Measurements from ENCODE around the gene TNS1. TPM values are rescaled to one million over a fixed set of nuclear protein-coding genes. Genes with fewer than 3 reads are reported as not detected.

TNS1 gene
- total RNA-seq, 2 donors from 2014 or later: 3.3 to 4.2 TPM

DNA sequence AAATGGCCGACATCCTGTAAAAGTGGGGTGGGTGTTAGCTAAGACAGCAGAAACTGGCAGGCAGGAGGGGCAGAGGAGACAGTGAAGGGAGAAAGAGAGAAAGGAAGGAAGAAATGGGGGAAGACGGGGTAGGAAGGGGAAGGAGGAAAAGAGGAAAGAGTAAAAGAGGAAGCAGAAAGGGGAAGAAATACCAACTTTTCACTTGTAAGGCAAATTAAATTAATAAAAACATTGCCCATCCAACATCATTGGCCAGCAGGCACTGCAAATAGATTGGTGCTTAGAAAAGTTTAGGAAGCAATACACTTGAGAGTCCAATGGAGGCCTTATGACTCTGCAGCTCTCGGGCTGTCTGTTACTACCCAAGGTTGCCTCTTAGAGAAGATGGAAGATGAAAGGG, 116.7 kb downstream of the TNS1 start:
- H3K4me1 ChIP-seq (ENCODE audit: control insufficient read depth, insufficient read depth, low read length): no peaks in the 10 kb centered on the region
- Mint-ChIP-seq H3K4me3 (no peak overlapping the region), H3K36me3 (ENCODE audit: low read depth) (no peaks in the 10 kb centered on the region), H3K27ac (no peak overlapping the region), H3K9me3 (no peaks in the 10 kb centered on the region), H3K27me3 (ENCODE audit: insufficient read depth) (no peaks in the 10 kb centered on the region), H3K4me1 (no peaks in the 10 kb centered on the region)
- H3K9ac ChIP-seq (ENCODE audit: extremely low read depth, low read length, poor library complexity, severe bottlenecking): no peak overlapping the region
- H3K9me3 ChIP-seq (ENCODE audit: control insufficient read depth, low read length): no peaks in the 10 kb centered on the region
- H3K27ac ChIP-seq (ENCODE audit: low read depth, low read length): no peak overlapping the region
- TF ChIP-seq, protein P1, sequence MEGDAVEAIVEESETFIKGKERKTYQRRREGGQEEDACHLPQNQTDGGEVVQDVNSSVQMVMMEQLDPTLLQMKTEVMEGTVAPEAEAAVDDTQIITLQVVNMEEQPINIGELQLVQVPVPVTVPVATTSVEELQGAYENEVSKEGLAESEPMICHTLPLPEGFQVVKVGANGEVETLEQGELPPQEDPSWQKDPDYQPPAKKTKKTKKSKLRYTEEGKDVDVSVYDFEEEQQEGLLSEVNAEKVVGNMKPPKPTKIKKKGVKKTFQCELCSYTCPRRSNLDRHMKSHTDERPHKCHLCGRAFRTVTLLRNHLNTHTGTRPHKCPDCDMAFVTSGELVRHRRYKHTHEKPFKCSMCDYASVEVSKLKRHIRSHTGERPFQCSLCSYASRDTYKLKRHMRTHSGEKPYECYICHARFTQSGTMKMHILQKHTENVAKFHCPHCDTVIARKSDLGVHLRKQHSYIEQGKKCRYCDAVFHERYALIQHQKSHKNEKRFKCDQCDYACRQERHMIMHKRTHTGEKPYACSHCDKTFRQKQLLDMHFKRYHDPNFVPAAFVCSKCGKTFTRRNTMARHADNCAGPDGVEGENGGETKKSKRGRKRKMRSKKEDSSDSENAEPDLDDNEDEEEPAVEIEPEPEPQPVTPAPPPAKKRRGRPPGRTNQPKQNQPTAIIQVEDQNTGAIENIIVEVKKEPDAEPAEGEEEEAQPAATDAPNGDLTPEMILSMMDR (conservative IDR thresholded peaks at IDR 0.05): no peak
- H3K36me3 ChIP-seq (ENCODE audit: control insufficient read depth, insufficient read depth, low read length): no peaks in the 10 kb centered on the region
- no peak for DNase-seq
- no peaks in the 10 kb centered on the region for H3K27me3 ChIP-seq (ENCODE audit: control insufficient read depth, insufficient read depth, low read length, poor library complexity, severe bottlenecking)
- WGBS, 2 experiments (ENCODE audit: insufficient coverage in 1 of 2, insufficient read length in 1 of 2): 86 to 100% methylated on average over 1 to 3 of the region's 3 CpGs
- no peak overlapping the region for H3K4me3 ChIP-seq (ENCODE audit: low read length)

DNA sequence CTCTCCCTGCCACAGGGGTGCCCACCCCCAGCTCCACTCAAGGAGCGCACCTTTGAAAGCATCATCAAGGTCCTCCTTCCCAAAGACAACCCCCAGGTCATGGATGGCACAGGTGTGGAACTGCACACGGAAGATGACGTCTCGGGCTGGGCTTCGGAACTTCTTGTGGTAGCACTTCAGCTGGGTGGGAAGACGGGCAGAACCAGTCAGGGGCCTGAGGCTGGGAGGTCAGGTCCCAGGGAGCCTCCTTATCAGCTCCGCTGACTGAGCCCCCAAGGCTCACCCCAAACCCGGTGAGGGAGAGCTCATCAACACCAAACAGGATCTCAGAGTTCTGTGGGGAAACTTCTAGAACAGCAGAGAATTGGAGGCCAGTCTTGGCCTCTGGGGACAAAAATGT, 117.8 kb downstream of the TNS1 start:
- Mint-ChIP-seq H3K36me3 (ENCODE audit: low read depth) (no peaks in the 10 kb centered on the region), H3K4me1 (no peaks in the 10 kb centered on the region), H3K9me3 (no peaks in the 10 kb centered on the region), H3K4me3 (no peak overlapping the region), H3K27me3 (ENCODE audit: insufficient read depth) (no peaks in the 10 kb centered on the region), H3K27ac (no peak overlapping the region)
- Histone ChIP-seq H3K27me3 (ENCODE audit: control insufficient read depth, insufficient read depth, low read length, poor library complexity, severe bottlenecking) (no peaks in the 10 kb centered on the region), H3K9ac (ENCODE audit: extremely low read depth, low read length, poor library complexity, severe bottlenecking) (no peak overlapping the region), H3K27ac (ENCODE audit: low read depth, low read length) (no peak overlapping the region), H3K4me1 (ENCODE audit: control insufficient read depth, insufficient read depth, low read length) (no peaks in the 10 kb centered on the region), H3K36me3 (ENCODE audit: control insufficient read depth, insufficient read depth, low read length) (no peaks in the 10 kb centered on the region), H3K4me3 (ENCODE audit: low read length) (no peak overlapping the region), H3K9me3 (ENCODE audit: control insufficient read depth, low read length) (no peaks in the 10 kb centered on the region)
- TF ChIP-seq, protein P1 (conservative IDR thresholded peaks at IDR 0.05): no peak
- WGBS, 2 experiments (ENCODE audit: insufficient coverage in 1 of 2, insufficient read length in 1 of 2): 94 to 99% methylated on average over 6 to 8 of the region's 8 CpGs
- DNase-seq: no peak

DNA sequence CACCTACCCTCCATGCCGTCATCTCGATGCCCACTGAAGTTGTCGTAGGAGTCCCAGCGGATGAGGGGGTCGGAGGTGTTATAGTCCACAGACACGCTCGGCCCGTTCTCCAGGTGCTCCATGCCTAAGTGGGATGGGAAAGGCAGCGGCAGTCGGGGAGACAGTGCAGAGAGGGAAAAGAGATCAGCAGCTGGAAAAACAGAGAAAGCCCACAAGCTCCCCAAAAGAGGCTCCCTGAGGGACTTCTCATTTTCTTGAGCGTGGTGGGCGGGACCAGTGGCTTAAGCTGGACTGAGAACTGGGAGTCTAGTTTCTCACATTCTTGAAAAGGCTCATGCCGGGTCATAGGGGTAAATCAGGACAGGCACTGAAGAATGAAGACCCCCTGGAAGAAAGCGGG, 121.9 kb downstream of the TNS1 start:
- no peak for DNase-seq
- H3K4me3 ChIP-seq (ENCODE audit: low read length): no peak overlapping the region
- Mint-ChIP-seq H3K27ac (no peak overlapping the region), H3K4me3 (no peak overlapping the region), H3K36me3 (ENCODE audit: low read depth) (no peaks in the 10 kb centered on the region), H3K27me3 (ENCODE audit: insufficient read depth) (no peaks in the 10 kb centered on the region), H3K4me1 (no peaks in the 10 kb centered on the region), H3K9me3 (no peaks in the 10 kb centered on the region)
- no peaks in the 10 kb centered on the region for H3K4me1 ChIP-seq (ENCODE audit: control insufficient read depth, insufficient read depth, low read length)
- H3K9me3 ChIP-seq (ENCODE audit: control insufficient read depth, low read length): no peaks in the 10 kb centered on the region
- H3K9ac ChIP-seq (ENCODE audit: extremely low read depth, low read length, poor library complexity, severe bottlenecking): no peak overlapping the region
- WGBS, 2 experiments (ENCODE audit: insufficient coverage in 1 of 2, insufficient read length in 1 of 2): 84 to 86% methylated on average over 14 of the region's 14 CpGs
- H3K27me3 ChIP-seq (ENCODE audit: control insufficient read depth, insufficient read depth, low read length, poor library complexity, severe bottlenecking): no peaks in the 10 kb centered on the region
- no peak overlapping the region for H3K27ac ChIP-seq (ENCODE audit: low read depth, low read length)
- H3K36me3 ChIP-seq (ENCODE audit: control insufficient read depth, insufficient read depth, low read length): no peaks in the 10 kb centered on the region
- TF ChIP-seq, protein P1 (conservative IDR thresholded peaks at IDR 0.05): no peak
